ENCODE data around the gene DGUOK. TPM values are rescaled to one million over a fixed set of nuclear protein-coding genes. Genes with fewer than 3 reads are reported as not detected.

Gene DGUOK
- total and polyA plus RNA-seq, 4 donors: 19.6 to 49.7 (median 28.3) TPM

DNA sequence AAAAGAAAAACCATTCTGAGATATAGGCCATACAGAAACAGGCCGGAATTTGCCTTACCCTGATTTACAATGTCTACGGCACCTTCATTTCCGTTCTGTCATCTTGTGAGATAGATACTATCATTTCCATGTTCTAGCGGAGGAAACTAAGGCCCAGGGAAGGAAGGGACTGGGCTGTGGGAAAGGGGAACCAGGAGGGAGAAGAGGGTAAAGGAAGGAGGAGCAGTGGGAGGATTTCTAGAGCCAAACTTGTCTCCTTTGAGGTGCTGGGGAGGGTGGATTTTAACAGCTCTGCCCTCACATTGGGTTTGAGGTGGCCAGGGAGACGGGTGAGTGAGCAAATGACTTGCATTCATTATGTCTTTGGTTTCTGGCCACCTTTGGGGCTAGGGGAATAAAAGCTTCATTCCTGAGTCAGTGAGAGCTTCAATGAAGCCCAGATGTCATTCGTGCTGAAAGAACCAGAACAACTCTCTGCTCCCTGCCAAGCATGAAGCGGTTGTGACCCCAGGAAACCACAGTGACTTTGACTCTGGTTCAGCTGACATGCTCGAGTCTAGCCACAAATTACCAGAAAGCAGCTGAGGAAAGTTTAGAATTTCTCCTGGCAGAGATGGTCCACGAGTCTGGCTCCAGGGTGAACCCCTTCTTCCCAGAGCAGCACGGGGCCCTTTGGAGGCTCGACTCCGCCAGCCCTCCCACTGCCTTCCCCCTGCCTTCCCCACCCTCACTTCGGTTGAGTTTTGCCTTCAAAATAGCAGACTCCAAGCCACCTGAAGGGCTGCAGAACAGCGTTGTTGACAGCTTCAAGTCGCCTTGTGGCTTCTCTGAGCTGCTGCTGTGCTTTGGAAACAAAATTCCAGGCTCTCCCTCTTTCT, 30.1 kb upstream of the DGUOK start:
- WGBS: 64% methylated on average over 15 of the region's 15 CpGs

DNA sequence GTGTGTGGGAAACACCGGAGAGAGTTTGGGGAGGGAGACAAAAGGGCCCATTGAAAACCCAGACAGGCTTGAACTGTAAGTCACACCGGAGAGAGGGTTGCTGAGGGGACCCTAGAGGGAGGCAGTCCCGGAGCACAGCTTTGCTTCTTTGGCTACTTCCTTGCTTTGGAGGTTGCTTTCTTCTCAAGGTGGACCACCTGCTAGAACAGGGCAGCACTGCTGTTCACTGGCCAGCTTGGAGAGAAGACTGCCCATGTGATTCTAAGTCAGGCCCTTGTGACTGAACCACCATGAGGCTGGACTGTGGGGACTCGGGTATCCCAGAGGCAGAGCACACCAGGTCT, 29.5 kb upstream of the DGUOK start:
- Histone ChIP-seq H3K36me3 (ENCODE audit: control insufficient read depth in 4 of 4, insufficient read depth in 3 of 4, low read depth in 1 of 4, low read length in 3 of 4) (no peaks in the 10 kb centered on the region), H3K27me3 (ENCODE audit: control insufficient read depth in 4 of 4, insufficient read depth in 4 of 4, low read length in 3 of 4) (no peaks in the 10 kb centered on the region), H3K9me3 (ENCODE audit: control insufficient read depth in 4 of 4, low read length in 3 of 4) (no peaks in the 10 kb centered on the region), H3K27ac (ENCODE audit: low read depth in 1 of 2, low read length in 2 of 2) (no peak overlapping the region), H3K4me1 (ENCODE audit: control insufficient read depth in 4 of 4, insufficient read depth in 4 of 4, low read length in 3 of 4) (no peaks in the 10 kb centered on the region), H3K9ac (ENCODE audit: low read depth in 1 of 2, low read length in 2 of 2) (no peak overlapping the region), H3K4me3 (ENCODE audit: low read depth in 1 of 3, low read length in 3 of 3) (no peak overlapping the region)
- DNase-seq (ENCODE audit: low spot score): no peak
- TF ChIP-seq TAF1 (conservative IDR thresholded peaks at IDR 0.05) (no peak), NR2F2 (IDR thresholded peaks at IDR 0.05) (no peak), SP1 (IDR thresholded peaks at IDR 0.05) (no peak)
- 80% methylated on average over 4 of the region's 4 CpGs for WGBS

More for the DNA sequence above, 30.1 kb upstream of the DGUOK start:
- Histone ChIP-seq H3K4me1 (ENCODE audit: control insufficient read depth in 4 of 4, insufficient read depth in 4 of 4, low read length in 3 of 4) (no peaks in the 10 kb centered on the region), H3K27me3 (ENCODE audit: control insufficient read depth in 4 of 4, insufficient read depth in 4 of 4, low read length in 3 of 4) (no peaks in the 10 kb centered on the region), H3K27ac (ENCODE audit: low read depth in 1 of 2, low read length in 2 of 2) (no peak overlapping the region), H3K9ac (ENCODE audit: low read depth in 1 of 2, low read length in 2 of 2) (no peak overlapping the region), H3K36me3 (ENCODE audit: control insufficient read depth in 4 of 4, insufficient read depth in 3 of 4, low read depth in 1 of 4, low read length in 3 of 4) (no peaks in the 10 kb centered on the region), H3K9me3 (ENCODE audit: control insufficient read depth in 4 of 4, low read length in 3 of 4) (no peaks in the 10 kb centered on the region), H3K4me3 (ENCODE audit: low read depth in 1 of 3, low read length in 3 of 3) (no peak overlapping the region)
- TF ChIP-seq, protein P1, sequence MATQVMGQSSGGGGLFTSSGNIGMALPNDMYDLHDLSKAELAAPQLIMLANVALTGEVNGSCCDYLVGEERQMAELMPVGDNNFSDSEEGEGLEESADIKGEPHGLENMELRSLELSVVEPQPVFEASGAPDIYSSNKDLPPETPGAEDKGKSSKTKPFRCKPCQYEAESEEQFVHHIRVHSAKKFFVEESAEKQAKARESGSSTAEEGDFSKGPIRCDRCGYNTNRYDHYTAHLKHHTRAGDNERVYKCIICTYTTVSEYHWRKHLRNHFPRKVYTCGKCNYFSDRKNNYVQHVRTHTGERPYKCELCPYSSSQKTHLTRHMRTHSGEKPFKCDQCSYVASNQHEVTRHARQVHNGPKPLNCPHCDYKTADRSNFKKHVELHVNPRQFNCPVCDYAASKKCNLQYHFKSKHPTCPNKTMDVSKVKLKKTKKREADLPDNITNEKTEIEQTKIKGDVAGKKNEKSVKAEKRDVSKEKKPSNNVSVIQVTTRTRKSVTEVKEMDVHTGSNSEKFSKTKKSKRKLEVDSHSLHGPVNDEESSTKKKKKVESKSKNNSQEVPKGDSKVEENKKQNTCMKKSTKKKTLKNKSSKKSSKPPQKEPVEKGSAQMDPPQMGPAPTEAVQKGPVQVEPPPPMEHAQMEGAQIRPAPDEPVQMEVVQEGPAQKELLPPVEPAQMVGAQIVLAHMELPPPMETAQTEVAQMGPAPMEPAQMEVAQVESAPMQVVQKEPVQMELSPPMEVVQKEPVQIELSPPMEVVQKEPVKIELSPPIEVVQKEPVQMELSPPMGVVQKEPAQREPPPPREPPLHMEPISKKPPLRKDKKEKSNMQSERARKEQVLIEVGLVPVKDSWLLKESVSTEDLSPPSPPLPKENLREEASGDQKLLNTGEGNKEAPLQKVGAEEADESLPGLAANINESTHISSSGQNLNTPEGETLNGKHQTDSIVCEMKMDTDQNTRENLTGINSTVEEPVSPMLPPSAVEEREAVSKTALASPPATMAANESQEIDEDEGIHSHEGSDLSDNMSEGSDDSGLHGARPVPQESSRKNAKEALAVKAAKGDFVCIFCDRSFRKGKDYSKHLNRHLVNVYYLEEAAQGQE (IDR thresholded peaks at IDR 0.05): no peak
- TF ChIP-seq, protein P2, sequence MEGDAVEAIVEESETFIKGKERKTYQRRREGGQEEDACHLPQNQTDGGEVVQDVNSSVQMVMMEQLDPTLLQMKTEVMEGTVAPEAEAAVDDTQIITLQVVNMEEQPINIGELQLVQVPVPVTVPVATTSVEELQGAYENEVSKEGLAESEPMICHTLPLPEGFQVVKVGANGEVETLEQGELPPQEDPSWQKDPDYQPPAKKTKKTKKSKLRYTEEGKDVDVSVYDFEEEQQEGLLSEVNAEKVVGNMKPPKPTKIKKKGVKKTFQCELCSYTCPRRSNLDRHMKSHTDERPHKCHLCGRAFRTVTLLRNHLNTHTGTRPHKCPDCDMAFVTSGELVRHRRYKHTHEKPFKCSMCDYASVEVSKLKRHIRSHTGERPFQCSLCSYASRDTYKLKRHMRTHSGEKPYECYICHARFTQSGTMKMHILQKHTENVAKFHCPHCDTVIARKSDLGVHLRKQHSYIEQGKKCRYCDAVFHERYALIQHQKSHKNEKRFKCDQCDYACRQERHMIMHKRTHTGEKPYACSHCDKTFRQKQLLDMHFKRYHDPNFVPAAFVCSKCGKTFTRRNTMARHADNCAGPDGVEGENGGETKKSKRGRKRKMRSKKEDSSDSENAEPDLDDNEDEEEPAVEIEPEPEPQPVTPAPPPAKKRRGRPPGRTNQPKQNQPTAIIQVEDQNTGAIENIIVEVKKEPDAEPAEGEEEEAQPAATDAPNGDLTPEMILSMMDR (IDR thresholded peaks at IDR 0.05; ENCODE audit: low read depth, low read length, missing input control): no peak
- no peak for TF ChIP-seq RXRA (IDR thresholded peaks at IDR 0.05)
- no peak for TF ChIP-seq FOXA1 (IDR thresholded peaks at IDR 0.05)
- no peak for TF ChIP-seq NR2F2 (IDR thresholded peaks at IDR 0.05)
- no peak for TF ChIP-seq YY1 (IDR thresholded peaks at IDR 0.05)
- no peak for TF ChIP-seq HNF4G (IDR thresholded peaks at IDR 0.05)
- no peak for TF ChIP-seq RAD21 (IDR thresholded peaks at IDR 0.05)
- no peak for TF ChIP-seq JUND (IDR thresholded peaks at IDR 0.05)
- no peak for TF ChIP-seq FOXA2 (IDR thresholded peaks at IDR 0.05)
- TF ChIP-seq, protein P3, sequence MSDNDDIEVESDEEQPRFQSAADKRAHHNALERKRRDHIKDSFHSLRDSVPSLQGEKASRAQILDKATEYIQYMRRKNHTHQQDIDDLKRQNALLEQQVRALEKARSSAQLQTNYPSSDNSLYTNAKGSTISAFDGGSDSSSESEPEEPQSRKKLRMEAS (IDR thresholded peaks at IDR 0.05): no peak
- TF ChIP-seq, protein P4, sequence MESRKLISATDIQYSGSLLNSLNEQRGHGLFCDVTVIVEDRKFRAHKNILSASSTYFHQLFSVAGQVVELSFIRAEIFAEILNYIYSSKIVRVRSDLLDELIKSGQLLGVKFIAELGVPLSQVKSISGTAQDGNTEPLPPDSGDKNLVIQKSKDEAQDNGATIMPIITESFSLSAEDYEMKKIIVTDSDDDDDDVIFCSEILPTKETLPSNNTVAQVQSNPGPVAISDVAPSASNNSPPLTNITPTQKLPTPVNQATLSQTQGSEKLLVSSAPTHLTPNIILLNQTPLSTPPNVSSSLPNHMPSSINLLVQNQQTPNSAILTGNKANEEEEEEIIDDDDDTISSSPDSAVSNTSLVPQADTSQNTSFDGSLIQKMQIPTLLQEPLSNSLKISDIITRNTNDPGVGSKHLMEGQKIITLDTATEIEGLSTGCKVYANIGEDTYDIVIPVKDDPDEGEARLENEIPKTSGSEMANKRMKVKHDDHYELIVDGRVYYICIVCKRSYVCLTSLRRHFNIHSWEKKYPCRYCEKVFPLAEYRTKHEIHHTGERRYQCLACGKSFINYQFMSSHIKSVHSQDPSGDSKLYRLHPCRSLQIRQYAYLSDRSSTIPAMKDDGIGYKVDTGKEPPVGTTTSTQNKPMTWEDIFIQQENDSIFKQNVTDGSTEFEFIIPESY (IDR thresholded peaks at IDR 0.05): no peak
- no peak for TF ChIP-seq EGR1 (IDR thresholded peaks at IDR 0.05; ENCODE audit: low read depth in 2 of 2)
- TF ChIP-seq HNF4A (conservative IDR thresholded peaks at IDR 0.05): no peak
- DNase-seq (ENCODE audit: low spot score): no peak

All from liver (tissue), 9 donors.